Nephron (organoid): ENCODE measurements around the gene RAB40A.
"Not testable (repeated sequence)": the region's sequence is repeated elsewhere in the genome, so short reads cannot be mapped to it uniquely, and the experiment has no call there.

Source experiments
- H3K27ac Mint-ChIP-seq, 3 experiments: 2 replicates each; pipeline ENCODE4 v1.8.0; 2020; ENCODE audit warnings: mixed read lengths in 3 of 3, mild to moderate bottlenecking in 2 of 3, moderate library complexity in 1 of 3
- H3K27me3 Mint-ChIP-seq: 2 replicates; pipeline ENCODE4 v1.8.0; 2021; ENCODE audit warnings: low read depth, mild to moderate bottlenecking, moderate library complexity, mixed read lengths
- H3K36me3 Mint-ChIP-seq: 2 replicates; pipeline ENCODE4 v1.8.0; 2020; ENCODE audit warnings: low read depth, mixed read lengths
- H3K4me1 Mint-ChIP-seq: 2 replicates; pipeline ENCODE4 v1.8.0; 2020; ENCODE audit warnings: mixed read lengths
- H3K4me3 Mint-ChIP-seq, 3 experiments: 2 replicates each; pipeline ENCODE4 v1.8.0; 2020; ENCODE audit warnings: mild to moderate bottlenecking in 3 of 3, mixed read lengths in 3 of 3, moderate library complexity in 2 of 3
- H3K9me3 Mint-ChIP-seq: 2 replicates; pipeline ENCODE4 v1.8.0; 2020; ENCODE audit warnings: mixed read lengths
- CTCF ChIP-seq, 3 experiments: fragments of 200-600 bp; sonication (generic); IDR thresholded peaks; one replicate each; pipeline ENCODE4 v1.5.0; 2021; ENCODE audit warnings: antibody characterized with exemption in 3 of 3; ENCODE audit not compliant: unreplicated experiment in 3 of 3

Gene RAB40A

GRCh38 chrX:103513067-103513466 is 6.2 kb downstream of the RAB40A start:
- no peaks in the 10 kb centered on the region for H3K27me3 Mint-ChIP-seq
- no peak overlapping the region for H3K4me3 Mint-ChIP-seq
- no peak for TF ChIP-seq CTCF (IDR thresholded peaks at IDR 0.05; ENCODE audit: unreplicated experiment in 3 of 3)
- no peaks in the 10 kb centered on the region for H3K36me3 Mint-ChIP-seq
- H3K27ac Mint-ChIP-seq, result no peak overlapping the region
- H3K4me1 Mint-ChIP-seq, result no peaks in the 10 kb centered on the region
- no peaks in the 10 kb centered on the region for H3K9me3 Mint-ChIP-seq

GRCh38 chrX:103510031-103510430 is 9.3 kb downstream of the RAB40A start:
- Mint-ChIP-seq H3K27ac (no peak overlapping the region), H3K4me3 (no peak overlapping the region), H3K36me3 (no peaks in the 10 kb centered on the region), H3K9me3 (no peaks in the 10 kb centered on the region), H3K4me1 (no peaks in the 10 kb centered on the region), H3K27me3 (no peaks in the 10 kb centered on the region)
- TF ChIP-seq CTCF (IDR thresholded peaks at IDR 0.05; ENCODE audit: unreplicated experiment in 3 of 3), result no peak

- Mint-ChIP-seq H3K27ac (no peak overlapping the region), H3K9me3 (no peaks in the 10 kb centered on the region), H3K4me1 (no peaks in the 10 kb centered on the region), H3K4me3 (no peak overlapping the region), H3K27me3 (no peaks in the 10 kb centered on the region), H3K36me3 (no peaks in the 10 kb centered on the region)
- no peak for TF ChIP-seq CTCF (IDR thresholded peaks at IDR 0.05; ENCODE audit: unreplicated experiment in 3 of 3)
These were observed 15.5 kb downstream of the RAB40A start for GRCh38 chrX:103503853-103504207.

GRCh38 chrX:103503163-103503852 is 16.0 kb downstream of the RAB40A start:
- TF ChIP-seq CTCF (IDR thresholded peaks at IDR 0.05; ENCODE audit: unreplicated experiment in 3 of 3), result no peak
- H3K27me3 Mint-ChIP-seq, result no peaks in the 10 kb centered on the region
- H3K36me3 Mint-ChIP-seq, result no peaks in the 10 kb centered on the region
- H3K4me3 Mint-ChIP-seq, result no peak overlapping the region
- H3K9me3 Mint-ChIP-seq, result no peaks in the 10 kb centered on the region
- no peaks in the 10 kb centered on the region for H3K4me1 Mint-ChIP-seq
- H3K27ac Mint-ChIP-seq, result no peak overlapping the region

- Mint-ChIP-seq H3K4me1 (no peaks in the 10 kb centered on the region), H3K36me3 (no peaks in the 10 kb centered on the region), H3K27ac (no peak overlapping the region), H3K27me3 (no peaks in the 10 kb centered on the region), H3K4me3 (no peak overlapping the region), H3K9me3 (peaks cover 9% of the 10 kb centered on the region)
- TF ChIP-seq CTCF (IDR thresholded peaks at IDR 0.05; ENCODE audit: unreplicated experiment in 3 of 3), result no peak
These were observed 20.5 kb downstream of the RAB40A start for GRCh38 chrX:103498786-103499185.

GRCh38 chrX:103495786-103496185 is 23.5 kb downstream of the RAB40A start:
- no peak for TF ChIP-seq CTCF (IDR thresholded peaks at IDR 0.05; ENCODE audit: unreplicated experiment in 3 of 3)
- Mint-ChIP-seq H3K9me3 (peaks cover 11% of the 10 kb centered on the region), H3K27me3 (no peaks in the 10 kb centered on the region), H3K27ac (no peak overlapping the region), H3K36me3 (no peaks in the 10 kb centered on the region), H3K4me1 (no peaks in the 10 kb centered on the region), H3K4me3 (no peak overlapping the region)

- H3K4me1 Mint-ChIP-seq, H3K27ac Mint-ChIP-seq, H3K36me3 Mint-ChIP-seq, H3K27me3 Mint-ChIP-seq, H3K4me3 Mint-ChIP-seq: not testable (repeated sequence)
- H3K9me3 Mint-ChIP-seq, result peaks cover 13% of the 10 kb centered on the region
These were observed 25.7 kb downstream of the RAB40A start for GRCh38 chrX:103493578-103493977.
